ENCODE results near the gene PRSS22.

PRSS22 gene

GRCh38 chr16:2811703-2812471, 46.1 kb downstream of the PRSS22 start:
- no peak for DNase-seq

- DNase-seq: no peak
Observed at GRCh38 chr16:2810651-2811050, 47.3 kb downstream of the PRSS22 start.

- no peak for DNase-seq
Observed at GRCh38 chr16:2809149-2809760, 48.7 kb downstream of the PRSS22 start.

GRCh38 chr16:2808181-2808580, 49.8 kb downstream of the PRSS22 start:
- no peak for DNase-seq

- DNase-seq: no peak
Observed at GRCh38 chr16:2806286-2806685, 51.7 kb downstream of the PRSS22 start.

- DNase-seq: no peak
Observed at GRCh38 chr16:2804728-2805127, 53.2 kb downstream of the PRSS22 start.

- DNase-seq: no peak
Observed at GRCh38 chr16:2803545-2804195, 54.3 kb downstream of the PRSS22 start.
